ENCODE data around the gene ALK.

ALK gene

GRCh38 chr2:29864988-29865387, 56.4 kb downstream of the ALK start:
- H3K4me3 ChIP-seq (ENCODE audit: low read depth, low read length) = no peak overlapping the region
- TF ChIP-seq MAX (IDR thresholded peaks at IDR 0.05; ENCODE audit: low read depth, low read length) (no peak), POLR2A (IDR thresholded peaks at IDR 0.05; ENCODE audit: extremely low read depth, insufficient read length) (no peak), MYC (IDR thresholded peaks at IDR 0.05; ENCODE audit: low read depth, low read length) (no peak), CTCF (IDR thresholded peaks at IDR 0.05; ENCODE audit: low read depth, low read length) (no peak)
- no peak for DNase-seq (ENCODE audit: low read depth)

GRCh38 chr2:29855924-29856639, 65.3 kb downstream of the ALK start:
- TF ChIP-seq MAX (IDR thresholded peaks at IDR 0.05; ENCODE audit: low read depth, low read length) = no peak
- TF ChIP-seq POLR2A (IDR thresholded peaks at IDR 0.05; ENCODE audit: extremely low read depth, insufficient read length) = no peak
- TF ChIP-seq CTCF (IDR thresholded peaks at IDR 0.05; ENCODE audit: low read depth, low read length) = no peak
- no peak for TF ChIP-seq MYC (IDR thresholded peaks at IDR 0.05; ENCODE audit: low read depth, low read length)
- H3K4me3 ChIP-seq (ENCODE audit: low read depth, low read length) = no peak overlapping the region
- no peak for DNase-seq (ENCODE audit: low read depth)

GRCh38 chr2:29850794-29851193, 70.6 kb downstream of the ALK start:
- no peak for DNase-seq (ENCODE audit: low read depth)
- H3K4me3 ChIP-seq (ENCODE audit: low read depth, low read length) = no peak overlapping the region
- TF ChIP-seq POLR2A (IDR thresholded peaks at IDR 0.05; ENCODE audit: extremely low read depth, insufficient read length) = no peak

GRCh38 chr2:29848566-29849310, 72.6 kb downstream of the ALK start:
- DNase-seq (ENCODE audit: low read depth) = no peak
- TF ChIP-seq CTCF (IDR thresholded peaks at IDR 0.05; ENCODE audit: low read depth, low read length) (no peak), MAX (IDR thresholded peaks at IDR 0.05; ENCODE audit: low read depth, low read length) (no peak), POLR2A (IDR thresholded peaks at IDR 0.05; ENCODE audit: extremely low read depth, insufficient read length) (no peak)
- no peak overlapping the region for H3K4me3 ChIP-seq (ENCODE audit: low read depth, low read length)

GRCh38 chr2:29847886-29848285, 73.5 kb downstream of the ALK start:
- TF ChIP-seq MAX (IDR thresholded peaks at IDR 0.05; ENCODE audit: low read depth, low read length) (no peak), CTCF (IDR thresholded peaks at IDR 0.05; ENCODE audit: low read depth, low read length) (no peak), MYC (IDR thresholded peaks at IDR 0.05; ENCODE audit: low read depth, low read length) (no peak), POLR2A (IDR thresholded peaks at IDR 0.05; ENCODE audit: extremely low read depth, insufficient read length) (no peak)
- no peak overlapping the region for H3K4me3 ChIP-seq (ENCODE audit: low read depth, low read length)
- DNase-seq (ENCODE audit: low read depth) = peak; percentile 4

- TF ChIP-seq CTCF (IDR thresholded peaks at IDR 0.05; ENCODE audit: low read depth, low read length) (no peak), MAX (IDR thresholded peaks at IDR 0.05; ENCODE audit: low read depth, low read length) (no peak), MYC (IDR thresholded peaks at IDR 0.05; ENCODE audit: low read depth, low read length) (no peak), POLR2A (IDR thresholded peaks at IDR 0.05; ENCODE audit: extremely low read depth, insufficient read length) (no peak)
- no peak overlapping the region for H3K4me3 ChIP-seq (ENCODE audit: low read depth, low read length)
- no peak for DNase-seq (ENCODE audit: low read depth)
Measured at GRCh38 chr2:29844713-29845326, 76.6 kb downstream of the ALK start.

Measured in NB4 (cell line).